Esophagus squamous epithelium (tissue), 5 donors: ENCODE data around the gene MMP24. TPM values are rescaled to one million over a fixed set of nuclear protein-coding genes. Genes with fewer than 3 reads are reported as not detected.

ENCODE experiments used
- DNase-seq: peaks from one replicate; lab custom pipeline; 2025; lab: John Stamatoyannopoulos, UW
- H3K27ac ChIP-seq, 4 donors: fragments of 200-600 bp; sonication (generic); one replicate each; pipeline ENCODE4 v1.5.1; 2016 to 2019; ENCODE audit warnings: mild to moderate bottlenecking in 1 of 4
- H3K27me3 ChIP-seq, 4 donors: fragments of 200-600 bp; sonication (generic); 1 replicate in 3 of 4; 2 replicates in 1 of 4; pipeline versions ENCODE4 v1.5.1 to v1.6.0; 2017 to 2021; ENCODE audit warnings: antibody characterized with exemption in 1 of 4
- H3K36me3 ChIP-seq, 3 donors: fragments of 200-600 bp; sonication (generic); one replicate each; pipeline ENCODE4 v1.5.1; 2016 to 2019
- H3K4me1 ChIP-seq, 3 donors: fragments of 200-600 bp; sonication (generic); one replicate each; pipeline ENCODE4 v1.5.1; 2017 to 2019
- H3K4me3 ChIP-seq, 4 donors: fragments of 200-600 bp; sonication (generic); 1 replicate in 3 of 4; 2 replicates in 1 of 4; pipeline ENCODE4 v1.5.1; 2016 to 2019; ENCODE audit warnings: mild to moderate bottlenecking in 2 of 4, moderate library complexity in 1 of 4
- H3K9me3 ChIP-seq, 3 donors: fragments of 200-600 bp; sonication (generic); one replicate each; pipeline ENCODE4 v1.5.1; 2016 to 2019
- CTCF ChIP-seq, 6 experiments: fragments of 450-650 bp in 4 of 6; fragments of 200-600 bp in 2 of 6; sonication (generic) in 2 of 6; IDR thresholded peaks; one replicate each; pipeline ENCODE4 v1.5.1; 2016 to 2019; ENCODE audit warnings: antibody characterized with exemption in 6 of 6, mild to moderate bottlenecking in 4 of 6, moderate library complexity in 4 of 6
- POLR2A ChIP-seq, 4 donors: fragments of 450-650 bp; IDR thresholded peaks; one replicate each; pipeline ENCODE4 v1.6.1; 2017; ENCODE audit warnings: antibody characterized with exemption in 4 of 4, mild to moderate bottlenecking in 4 of 4, moderate library complexity in 3 of 4
- WGBS, 2 donors: methylation state at CpG; one replicate each; pipeline ENCODE4 v1.1.5; 2018; 5-methylcytosine and 5-hydroxymethylcytosine counted together
- intact Hi-C: fragments of 100-400 bp; cut with DNase I; formaldehyde crosslinking; loops from one replicate; pipeline ENCODE4 v1.15.0; 2022
- small RNA-seq, 4 donors: library from RNA; depleted of rRNA; stranded (forward); fragments of <200 nt; gene quantifications; one replicate each; pipeline ENCODE3, GENCODE V24; 2016
- total RNA-seq, 4 donors: library from RNA; depleted of rRNA; stranded (reverse); fragments of >200 nt; gene quantifications; one replicate each; pipeline ENCODE4 v1.1.0, GENCODE V29; 2016
- donor health status: DM: yes; HTN: yes; CAD: no.

The MMP24 gene
- total RNA-seq, 4 donors from 2014 or later = 0.06 to 0.38 (median 0.08) TPM; not detected in 1

- Histone ChIP-seq H3K27ac (no peak overlapping the region), H3K9me3 (no peaks in the 10 kb centered on the region), H3K4me1 (peaks cover 0 to 22% (median 7%) of the 10 kb centered on the region in 3 donors), H3K4me3 (no peak overlapping the region), H3K36me3 (no peaks in the 10 kb centered on the region), H3K27me3 (no peaks in the 10 kb centered on the region)
- TF ChIP-seq CTCF (IDR thresholded peaks at IDR 0.05) (no peak), POLR2A (IDR thresholded peaks at IDR 0.05) (no peak)
- 83 to 87% methylated on average over 11 of the region's 11 CpGs for WGBS, 2 donors
- no peak for DNase-seq
- intact Hi-C loops = no loop called here
These were observed 99.7 kb downstream of the MMP24 start for GRCh38 chr20:35326021-35326739.

Small RNAs within 50 kb of the gene (small RNA-seq; reads per million reads assigned to genes)
- gene MT1P3 = 0 reads per million in 4 donors
- gene RNA5SP483 = 0 to 0.54 (median 0) reads per million in 4 donors

Other genes with a start within 250 kb of the MMP24 start
- gene TRPC4AP, start 133.9 kb upstream of the MMP24 start, total RNA-seq = 10 to 100 TPM; 35.2 to 50.4 (median 47.2) TPM
- 10 to 100 TPM; 12.5 to 17.5 (median 14.6) TPM for gene EDEM2, start 79.4 kb upstream of the MMP24 start, total RNA-seq
- gene PROCR, start 54.6 kb upstream of the MMP24 start, total RNA-seq = 10 to 100 TPM in 3 of 4 donors, 1 to 10 TPM in 1; 2.5 to 19.6 (median 14.6) TPM
- 10 to 100 TPM; 12.8 to 21.5 (median 18.7) TPM for gene MMP24OS, start 51.4 kb downstream of the MMP24 start, total RNA-seq
- 100 to 1,000 TPM; 176 to 240 (median 198) TPM for gene EIF6, start 58.1 kb downstream of the MMP24 start, total RNA-seq
- 10 to 100 TPM; 29.5 to 55.3 (median 38.2) TPM for gene FAM83C, start 65.7 kb downstream of the MMP24 start, total RNA-seq
- 10 to 100 TPM; 13.2 to 28.2 (median 23.0) TPM for gene UQCC1, start 185.3 kb downstream of the MMP24 start, total RNA-seq
- under 1 TPM in 1 of 4 donors, not detected in 3; 0.38 TPM for gene GDF5, start 211.5 kb downstream of the MMP24 start, total RNA-seq
- gene CEP250, start 228.9 kb downstream of the MMP24 start, total RNA-seq = 10 to 100 TPM; 10.6 to 22.7 (median 16.6) TPM